ENCODE data around the gene MACF1. TPM values are rescaled to one million over a fixed set of nuclear protein-coding genes. Genes with fewer than 3 reads are reported as not detected.

Gene MACF1
- total and polyA plus RNA-seq, 2 of the 13 experiments (the other 11 are each of a cell fraction or from before 2014, with no cell fraction given) = 36.7 to 65.4 TPM

DNA sequence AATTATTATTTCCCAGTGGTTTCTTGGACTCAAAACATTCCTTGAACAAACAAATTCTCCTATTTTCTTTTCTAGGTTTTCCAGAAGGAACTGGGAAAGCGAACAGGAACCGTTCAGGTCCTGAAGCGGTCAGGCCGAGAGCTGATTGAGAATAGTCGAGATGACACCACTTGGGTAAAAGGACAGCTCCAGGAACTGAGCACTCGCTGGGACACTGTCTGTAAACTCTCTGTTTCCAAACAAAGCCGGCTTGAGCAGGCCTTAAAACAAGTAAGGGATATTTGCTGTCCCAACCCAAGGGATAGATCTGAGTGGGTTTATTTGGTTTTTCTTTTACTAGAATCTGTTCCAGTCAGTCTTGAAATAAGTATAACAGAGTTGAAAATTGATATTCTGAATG lies 247.6 kb downstream of the MACF1 start (continued):
- TF ChIP-seq ZNF329 (CRISPR knock-in tag; IDR thresholded peaks at IDR 0.05; ENCODE audit: low read depth) = no peak
- no peak for TF ChIP-seq TOPORS (CRISPR knock-in tag; IDR thresholded peaks at IDR 0.05)
- no peak for TF ChIP-seq ZNF343 (CRISPR knock-in tag; IDR thresholded peaks at IDR 0.05)
- TF ChIP-seq ZBTB42 (CRISPR knock-in tag; IDR thresholded peaks at IDR 0.05) = no peak
- TF ChIP-seq AKAP8 (CRISPR knock-in tag; IDR thresholded peaks at IDR 0.05) = no peak
- no peak for TF ChIP-seq ZNF644 (CRISPR knock-in tag; IDR thresholded peaks at IDR 0.05; ENCODE audit: low read depth)

DNA sequence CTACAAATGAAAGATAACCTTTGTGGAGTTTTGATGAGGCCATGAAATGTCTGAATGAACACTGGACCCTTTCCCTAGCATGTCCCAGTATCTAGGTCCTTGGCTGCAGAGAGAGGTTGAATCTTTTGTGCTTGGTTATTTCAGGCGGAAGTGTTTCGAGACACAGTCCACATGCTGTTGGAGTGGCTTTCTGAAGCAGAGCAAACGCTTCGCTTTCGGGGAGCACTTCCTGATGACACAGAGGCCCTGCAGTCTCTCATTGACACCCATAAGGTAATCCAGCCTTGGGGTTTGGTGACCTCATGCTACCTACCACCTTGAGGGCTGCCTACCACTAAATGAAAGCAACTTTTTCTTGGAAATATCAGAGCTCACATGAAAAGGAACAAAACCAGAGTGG lies 248.0 kb downstream of the MACF1 start:
- H2AFZ ChIP-seq (ENCODE audit: low read length) = no peak overlapping the region
- intact Hi-C loops (cut with micrococcal nuclease; ENCODE audit: unreplicated experiment) (no loop called here), in situ Hi-C loops (cut with HindIII; ENCODE audit: extremely low pct_ligation_motif_present, low pct_unique_long_range_greater_than_20kb) (no loop called here)
- CTCF ChIA-PET (ENCODE audit: low intra/inter-chr PET ratio, low total read pairs) = no interaction called here
- H3K9ac ChIP-seq (ENCODE audit: insufficient read depth, low read depth, low read length) = no peak overlapping the region
- H3K4me1 ChIP-seq (ENCODE audit: insufficient read depth, low read length) = peaks cover 6% of the 10 kb centered on the region; the same call in 1 of the 2 replicates
- ATAC-seq (no peak), FAIRE-seq (no peak), DNase-seq (ENCODE audit: low spot score) (no peak)
- no peaks in the 10 kb centered on the region for H3K79me2 ChIP-seq (ENCODE audit: insufficient read depth, low read length)
- no peaks in the 10 kb centered on the region for H4K20me1 ChIP-seq (ENCODE audit: insufficient read depth, low read length)
- BruUV-seq (replicated peaks) = no TSS peak
- POLR2A ChIA-PET = no interaction called here
- no peak overlapping the region for H3K27ac ChIP-seq (ENCODE audit: extremely low read length, insufficient read depth, low read length)
- no peaks in the 10 kb centered on the region for H3K27me3 ChIP-seq (ENCODE audit: control insufficient read depth in 1 of 2, insufficient read depth in 2 of 2, low read length in 2 of 2)
- WGBS (ENCODE audit: low lambda C conversion rate) = 98% methylated on average over 5 of the region's 5 CpGs
- no peak overlapping the region for H3K4me3 ChIP-seq (replicated peaks in 1 of 3; ENCODE audit: insufficient read depth in 1 of 3, low read depth in 2 of 3, low read length in 3 of 3)
- H3K36me3 ChIP-seq (replicated peaks in 1 of 2; ENCODE audit: control insufficient read depth in 1 of 2, insufficient read depth in 2 of 2, low read length in 2 of 2) = peaks cover 45 to 89% of the 10 kb centered on the region in 2 experiments
- TF ChIP-seq ZNF598 (CRISPR knock-in tag; IDR thresholded peaks at IDR 0.05; ENCODE audit: borderline replicate concordance) (no peak), AKAP8 (CRISPR knock-in tag; IDR thresholded peaks at IDR 0.05) (no peak), ZNF75D (CRISPR knock-in tag; IDR thresholded peaks at IDR 0.05; ENCODE audit: borderline replicate concordance) (no peak), GATAD1 (CRISPR knock-in tag; IDR thresholded peaks at IDR 0.05) (no peak), CAMTA2 (CRISPR knock-in tag; IDR thresholded peaks at IDR 0.05; ENCODE audit: borderline replicate concordance) (no peak), ZNF282 (IDR thresholded peaks at IDR 0.05; ENCODE audit: partially characterized antibody) (no peak), SOX13 (IDR thresholded peaks at IDR 0.05) (no peak), SOX13 (CRISPR knock-in tag; conservative IDR thresholded peaks at IDR 0.05 in 1 of 2, IDR thresholded peaks at IDR 0.05 in 1 of 2) (no peak), CHD2 (IDR thresholded peaks at IDR 0.05; ENCODE audit: low read depth, low read length) (no peak), DMAP1 (CRISPR knock-in tag; IDR thresholded peaks at IDR 0.05) (no peak), SIX4 (CRISPR knock-in tag; IDR thresholded peaks at IDR 0.05) (no peak), ZNF329 (CRISPR knock-in tag; IDR thresholded peaks at IDR 0.05; ENCODE audit: low read depth) (no peak), ZNF674 (CRISPR knock-in tag; IDR thresholded peaks at IDR 0.05; ENCODE audit: low read depth) (no peak)
- TF ChIP-seq, protein P1, sequence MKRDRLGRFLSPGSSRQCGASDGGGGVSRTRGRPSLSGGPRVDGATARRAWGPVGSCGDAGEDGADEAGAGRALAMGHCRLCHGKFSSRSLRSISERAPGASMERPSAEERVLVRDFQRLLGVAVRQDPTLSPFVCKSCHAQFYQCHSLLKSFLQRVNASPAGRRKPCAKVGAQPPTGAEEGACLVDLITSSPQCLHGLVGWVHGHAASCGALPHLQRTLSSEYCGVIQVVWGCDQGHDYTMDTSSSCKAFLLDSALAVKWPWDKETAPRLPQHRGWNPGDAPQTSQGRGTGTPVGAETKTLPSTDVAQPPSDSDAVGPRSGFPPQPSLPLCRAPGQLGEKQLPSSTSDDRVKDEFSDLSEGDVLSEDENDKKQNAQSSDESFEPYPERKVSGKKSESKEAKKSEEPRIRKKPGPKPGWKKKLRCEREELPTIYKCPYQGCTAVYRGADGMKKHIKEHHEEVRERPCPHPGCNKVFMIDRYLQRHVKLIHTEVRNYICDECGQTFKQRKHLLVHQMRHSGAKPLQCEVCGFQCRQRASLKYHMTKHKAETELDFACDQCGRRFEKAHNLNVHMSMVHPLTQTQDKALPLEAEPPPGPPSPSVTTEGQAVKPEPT (CRISPR knock-in tag; IDR thresholded peaks at IDR 0.05; ENCODE audit: low read depth) = no peak
- TF ChIP-seq, protein P2, sequence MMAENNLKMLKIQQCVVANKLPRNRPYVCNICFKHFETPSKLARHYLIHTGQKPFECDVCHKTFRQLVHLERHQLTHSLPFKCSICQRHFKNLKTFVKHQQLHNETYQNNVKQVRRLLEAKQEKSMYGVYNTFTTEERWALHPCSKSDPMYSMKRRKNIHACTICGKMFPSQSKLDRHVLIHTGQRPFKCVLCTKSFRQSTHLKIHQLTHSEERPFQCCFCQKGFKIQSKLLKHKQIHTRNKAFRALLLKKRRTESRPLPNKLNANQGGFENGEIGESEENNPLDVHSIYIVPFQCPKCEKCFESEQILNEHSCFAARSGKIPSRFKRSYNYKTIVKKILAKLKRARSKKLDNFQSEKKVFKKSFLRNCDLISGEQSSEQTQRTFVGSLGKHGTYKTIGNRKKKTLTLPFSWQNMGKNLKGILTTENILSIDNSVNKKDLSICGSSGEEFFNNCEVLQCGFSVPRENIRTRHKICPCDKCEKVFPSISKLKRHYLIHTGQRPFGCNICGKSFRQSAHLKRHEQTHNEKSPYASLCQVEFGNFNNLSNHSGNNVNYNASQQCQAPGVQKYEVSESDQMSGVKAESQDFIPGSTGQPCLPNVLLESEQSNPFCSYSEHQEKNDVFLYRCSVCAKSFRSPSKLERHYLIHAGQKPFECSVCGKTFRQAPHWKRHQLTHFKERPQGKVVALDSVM (CRISPR knock-in tag; IDR thresholded peaks at IDR 0.05) = no peak
- TF ChIP-seq, protein P3, sequence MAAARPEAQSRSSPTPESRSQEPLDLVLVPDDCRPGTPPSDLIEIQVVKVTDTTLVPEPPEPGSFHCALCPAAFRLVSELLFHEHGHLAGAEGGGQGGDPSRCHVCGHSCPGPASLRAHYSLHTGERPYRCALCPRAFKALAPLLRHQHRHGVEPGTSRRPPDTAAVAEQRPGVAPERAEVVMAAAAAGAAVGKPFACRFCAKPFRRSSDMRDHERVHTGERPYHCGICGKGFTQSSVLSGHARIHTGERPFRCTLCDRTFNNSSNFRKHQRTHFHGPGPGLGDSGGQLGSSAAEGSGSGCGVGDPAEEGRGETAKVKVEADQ (CRISPR knock-in tag; IDR thresholded peaks at IDR 0.05; ENCODE audit: borderline replicate concordance) = no peak
- TF ChIP-seq, protein P4, sequence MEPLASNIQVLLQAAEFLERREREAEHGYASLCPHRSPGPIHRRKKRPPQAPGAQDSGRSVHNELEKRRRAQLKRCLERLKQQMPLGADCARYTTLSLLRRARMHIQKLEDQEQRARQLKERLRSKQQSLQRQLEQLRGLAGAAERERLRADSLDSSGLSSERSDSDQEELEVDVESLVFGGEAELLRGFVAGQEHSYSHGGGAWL (CRISPR knock-in tag; IDR thresholded peaks at IDR 0.05) = no peak
- H3K4me2 ChIP-seq (ENCODE audit: low read depth, low read length) = no peak overlapping the region
- no peaks in the 10 kb centered on the region for H3K9me3 ChIP-seq (ENCODE audit: low read length)

Data from HepG2 (cell line).